Measurements from ENCODE around the gene DMPK. TPM values are rescaled to one million over a fixed set of nuclear protein-coding genes. Genes with fewer than 3 reads are reported as not detected.

The DMPK gene
- total RNA-seq, 1 donor from 2014 or later = 16.7 TPM

DNA sequence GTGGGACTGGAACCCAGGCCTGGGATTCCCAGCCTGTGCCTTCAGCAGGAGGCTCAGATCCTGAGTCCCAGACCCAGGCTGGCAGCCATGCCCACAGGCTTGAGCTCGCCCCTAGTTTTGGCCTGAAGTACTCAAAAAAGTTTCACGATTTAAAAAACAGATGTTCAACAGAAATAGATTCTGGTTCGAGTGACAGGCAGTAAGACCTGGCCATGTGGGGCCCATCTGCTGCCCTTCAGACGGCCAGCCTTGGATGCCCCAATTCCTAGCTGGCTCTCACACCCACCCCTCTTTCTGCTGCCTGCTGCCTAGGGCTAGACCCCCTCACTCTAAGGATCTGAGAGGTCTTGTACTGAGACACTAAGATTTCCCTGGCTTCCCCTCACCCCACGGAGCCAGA, 2.8 kb upstream of the DMPK start:
- DNase-seq = no peak

DNA sequence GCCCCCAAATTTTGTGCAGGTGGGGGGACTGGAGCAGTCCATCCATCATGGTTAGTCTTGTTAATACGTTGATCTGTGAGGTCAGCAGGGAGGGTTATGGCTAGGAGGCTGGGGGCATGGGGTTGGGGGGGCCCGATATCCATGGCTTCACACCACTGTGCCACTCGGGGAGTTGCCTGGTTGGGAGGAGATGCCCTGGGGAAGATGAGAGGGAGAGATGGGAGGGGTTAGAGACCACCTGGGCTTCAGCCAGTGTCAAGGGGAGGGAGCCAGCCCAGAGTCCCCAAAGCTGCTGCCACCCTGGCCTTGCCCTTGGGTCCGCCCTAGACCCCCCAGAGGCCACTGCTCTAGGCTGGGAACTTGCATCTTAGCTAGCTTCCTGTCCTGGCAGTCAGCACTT, 1.8 kb upstream of the DMPK start:
- DNase-seq = no peak

- no peak for DNase-seq
These were observed 813 bp upstream of the DMPK start for GRCh38 chr19:45782820-45783785.

- DNase-seq = no peak
These were observed 802 bp downstream of the DMPK start for GRCh38 chr19:45781214-45782161.

DNA sequence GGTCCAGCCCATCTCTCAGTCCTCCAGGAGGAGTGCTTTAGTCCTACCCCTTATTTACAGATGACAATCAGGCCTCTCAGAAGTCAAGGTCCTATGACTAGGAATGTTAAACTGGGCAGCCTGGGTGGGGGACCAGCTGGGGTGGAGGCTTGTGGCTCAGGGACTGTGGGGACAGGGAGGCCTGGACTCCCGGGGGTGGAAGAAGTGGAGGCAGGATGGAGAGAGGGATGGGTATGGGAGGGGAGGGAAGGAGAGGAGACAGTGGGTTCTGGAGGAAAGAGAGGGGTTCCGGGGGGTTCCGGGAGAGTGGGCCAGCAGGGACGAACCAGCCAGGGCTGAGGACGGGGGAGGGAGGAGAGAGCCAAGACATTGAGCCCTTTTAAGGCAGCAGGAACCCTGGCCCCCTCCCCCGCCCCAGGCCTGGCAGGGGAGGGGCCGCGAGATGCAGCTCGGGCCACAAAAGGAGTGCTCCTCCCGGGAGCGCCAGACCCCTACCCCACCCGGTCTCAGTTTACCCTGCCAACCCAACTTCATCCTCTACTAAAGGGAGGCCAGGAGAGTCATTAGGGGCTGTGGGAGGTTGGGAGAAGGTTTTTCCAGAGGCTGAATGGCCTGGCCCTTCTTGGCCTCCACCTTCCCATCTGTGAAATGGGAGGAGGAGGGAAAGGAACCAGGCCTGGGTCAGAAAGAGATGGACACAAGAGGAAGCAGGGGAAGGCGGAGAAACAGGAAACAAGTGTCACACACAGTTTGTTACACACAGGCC, 1.7 kb downstream of the DMPK start:
- DNase-seq = no peak

DNA sequence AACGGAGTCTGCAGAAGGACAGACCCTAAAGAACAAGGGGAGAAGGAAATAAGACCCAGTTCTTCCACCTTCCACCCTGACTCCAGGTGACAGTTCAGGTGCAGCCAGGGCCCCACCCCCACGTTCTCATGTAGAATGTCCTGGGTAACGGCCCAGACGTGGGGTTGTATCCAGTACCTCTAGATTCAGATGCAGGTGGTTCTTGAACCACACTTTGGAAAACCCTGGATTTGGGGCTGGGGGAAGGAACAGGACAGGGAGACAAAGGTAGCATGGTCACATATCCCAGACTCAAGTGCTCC, 2.2 kb downstream of the DMPK start:
- no peak for DNase-seq

GRCh38 chr19:45779231-45780145, 2.8 kb downstream of the DMPK start:
- no peak for DNase-seq

- DNase-seq = no peak
These were observed 4.2 kb downstream of the DMPK start for GRCh38 chr19:45778010-45778661.

GRCh38 chr19:45777395-45777961, 4.8 kb downstream of the DMPK start:
- no peak for DNase-seq

GRCh38 chr19:45774765-45775164, 7.5 kb downstream of the DMPK start:
- no peak for DNase-seq

GRCh38 chr19:45773384-45773783, 8.9 kb downstream of the DMPK start:
- DNase-seq = no peak

DNA sequence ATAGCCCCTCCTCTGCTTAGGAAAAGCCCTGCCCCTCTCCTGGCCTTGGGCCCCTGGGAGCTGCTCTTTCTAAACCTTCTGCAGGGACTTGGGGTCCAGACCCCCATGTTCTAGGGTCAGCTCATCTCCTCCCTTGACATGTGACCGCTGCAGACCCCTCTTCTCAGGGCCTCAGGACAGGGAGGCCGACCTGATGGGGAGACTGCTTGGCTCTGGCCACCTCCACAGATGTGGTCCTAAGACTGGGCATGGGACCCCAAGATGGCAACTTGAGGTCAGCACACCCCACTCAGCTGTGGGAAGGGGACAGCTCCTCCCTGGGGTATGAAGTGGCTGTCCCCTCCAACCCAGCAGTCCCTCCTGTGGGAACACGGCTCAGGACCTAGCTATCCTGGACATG, 9.4 kb downstream of the DMPK start:
- no peak for DNase-seq

- no peak for DNase-seq
These were observed 10.0 kb downstream of the DMPK start for GRCh38 chr19:45772130-45772840.

DNA sequence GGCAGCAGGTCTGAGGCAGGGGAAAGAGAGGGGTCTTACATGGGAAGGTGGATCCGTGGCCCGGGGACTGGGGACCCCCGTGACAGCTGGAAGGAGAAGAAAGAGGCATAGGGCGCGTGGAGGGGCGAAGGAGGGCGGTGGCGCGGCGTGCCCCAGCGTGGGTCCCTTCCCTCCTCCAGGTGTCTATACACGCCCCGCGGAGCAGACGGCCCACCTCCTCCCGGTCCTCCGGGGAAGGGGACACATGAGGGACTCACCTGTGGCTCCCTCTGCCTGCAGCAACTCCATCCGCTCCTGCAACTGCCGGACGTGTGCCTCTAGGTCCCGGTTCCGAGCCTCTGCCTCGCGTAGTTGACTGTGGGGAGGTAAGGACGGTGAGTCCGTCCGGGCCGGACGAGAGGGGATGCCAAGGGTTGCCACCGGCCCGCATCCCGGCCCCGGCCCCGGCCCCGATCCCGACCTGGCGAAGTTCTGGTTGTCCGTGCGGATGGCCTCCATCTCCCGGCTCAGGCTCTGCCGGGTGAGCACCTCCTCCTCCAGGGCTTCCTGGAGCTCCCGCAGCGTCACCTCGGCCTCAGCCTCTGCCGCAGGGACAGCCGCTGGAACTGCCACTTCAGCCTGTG, 10.9 kb downstream of the DMPK start:
- no peak for DNase-seq

DNA sequence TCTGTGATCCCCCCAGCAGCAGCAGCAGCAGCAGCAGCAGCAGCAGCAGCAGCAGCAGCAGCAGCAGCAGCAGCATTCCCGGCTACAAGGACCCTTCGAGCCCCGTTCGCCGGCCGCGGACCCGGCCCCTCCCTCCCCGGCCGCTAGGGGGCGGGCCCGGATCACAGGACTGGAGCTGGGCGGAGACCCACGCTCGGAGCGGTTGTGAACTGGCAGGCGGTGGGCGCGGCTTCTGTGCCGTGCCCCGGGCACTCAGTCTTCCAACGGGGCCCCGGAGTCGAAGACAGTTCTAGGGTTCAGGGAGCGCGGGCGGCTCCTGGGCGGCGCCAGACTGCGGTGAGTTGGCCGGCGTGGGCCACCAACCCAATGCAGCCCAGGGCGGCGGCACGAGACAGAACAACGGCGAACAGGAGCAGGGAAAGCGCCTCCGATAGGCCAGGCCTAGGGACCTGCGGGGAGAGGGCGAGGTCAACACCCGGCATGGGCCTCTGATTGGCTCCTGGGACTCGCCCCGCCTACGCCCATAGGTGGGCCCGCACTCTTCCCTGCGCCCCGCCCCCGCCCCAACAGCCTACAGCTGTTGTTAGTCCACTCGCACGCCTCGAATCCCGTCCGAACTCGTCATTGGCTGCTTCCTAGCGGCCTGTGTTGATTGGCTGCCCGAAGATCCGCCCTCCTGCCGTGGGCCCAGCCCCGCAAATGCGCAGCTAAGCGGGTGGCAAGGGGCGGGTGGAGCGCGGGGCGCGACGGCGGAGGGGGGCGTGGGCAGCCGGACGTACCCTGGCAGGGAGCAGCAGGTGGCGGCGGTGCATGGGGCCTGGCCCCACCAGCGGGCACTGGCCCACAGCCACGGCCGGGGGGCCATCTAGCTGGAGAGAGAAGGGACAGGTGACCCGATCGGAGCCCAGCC, 11.8 kb downstream of the DMPK start:
- peak; percentile 93 for DNase-seq

DNA sequence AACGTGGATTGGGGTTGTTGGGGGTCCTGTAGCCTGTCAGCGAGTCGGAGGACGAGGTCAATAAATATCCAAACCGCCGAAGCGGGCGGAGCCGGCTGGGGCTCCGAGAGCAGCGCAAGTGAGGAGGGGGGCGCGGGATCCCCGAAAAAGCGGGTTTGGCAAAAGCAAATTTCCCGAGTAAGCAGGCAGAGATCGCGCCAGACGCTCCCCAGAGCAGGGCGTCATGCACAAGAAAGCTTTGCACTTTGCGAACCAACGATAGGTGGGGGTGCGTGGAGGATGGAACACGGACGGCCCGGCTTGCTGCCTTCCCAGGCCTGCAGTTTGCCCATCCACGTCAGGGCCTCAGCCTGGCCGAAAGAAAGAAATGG, 12.5 kb downstream of the DMPK start:
- DNase-seq = no peak

GRCh38 chr19:45768984-45769782, 13.1 kb downstream of the DMPK start, which contains the start of gene SIX5:
TSS of gene SIX5 (minus strand) at chr19:45769252. CDS start at chr19:45768844, 408 bp downstream.
- peak; percentile 91 for DNase-seq

All from occipital lobe (tissue), 2 donors.